HCT116 (cell line): ENCODE data around the gene GGACT. TPM values are rescaled to one million over a fixed set of nuclear protein-coding genes. Genes with fewer than 3 reads are reported as not detected.

Experiments used
- ATAC-seq: fragments of 200-7000 bp; cut with Tn5 transposase; 2 replicates; pipeline ENCODE4 v1.9.1; 2020; ENCODE audit warnings: mild to moderate bottlenecking, moderate library complexity
- BruUV-seq: library from RNA; stranded (reverse); fragments of 400-500 nt; replicated peaks from 2 replicates; lab custom pipeline; 2021; lab: Mats Ljungman, UMichigan
- CTCF ChIA-PET: fragments of 300-600 bp; sonication (Branson Sonifier 250); formaldehyde crosslinking; loops from one replicate; lab custom pipeline; 2021; ENCODE audit warnings: antibody characterized with exemption; lab: Charles Lee
- POLR2A ChIA-PET: fragments of 300-600, 350-600 bp; sonication (Branson Sonifier 250); formaldehyde crosslinking; loops from one replicate; lab custom pipeline; 2021; ENCODE audit warnings: antibody characterized with exemption; lab: Charles Lee
- RAD21 ChIA-PET, 2 experiments: fragments of 300-600 bp; sonication (Branson Sonifier 250); formaldehyde crosslinking; loops; one replicate each; lab custom pipeline; 2023; ENCODE audit warnings: low total read pairs in 2 of 2; ENCODE audit not compliant: uncharacterized antibody in 2 of 2, unreplicated experiment in 2 of 2, low non-redundant PET in 1 of 2; lab: Charles Lee
- DNase-seq: peaks from one replicate; pipeline ENCODE4 v3.0.0-alpha.2; 2010; ENCODE audit warnings: low read depth, low spot score
- H2AFZ ChIP-seq: fragments of 200-600 bp; shearing (Covaris generic), sonication (generic); 2 replicates; pipeline ENCODE4 v1.6.1; 2017; ENCODE audit warnings: low read depth, mixed run types, mixed read lengths, antibody characterized with exemption, low read length; ENCODE audit not compliant: poor library complexity, severe bottlenecking
- H3K27ac ChIP-seq: 2 replicates; pipeline ENCODE4 v1.5.1; 2012; ENCODE audit warnings: low read depth, low read length
- H3K27me3 ChIP-seq: fragments of 200-600 bp; sonication (generic); 2 replicates; pipeline ENCODE4 v1.6.1; 2016; ENCODE audit warnings: mixed run types, low read length, mixed read lengths; ENCODE audit not compliant: insufficient read depth
- H3K36me3 ChIP-seq, 2 experiments: fragments of 200-500 bp in 1 of 2; fragments of 200-600 bp in 1 of 2; sonication (Bioruptor generic) in 1 of 2; sonication (generic) in 1 of 2; 2 replicates each; pipeline versions ENCODE4 v1.5.1 to v1.6.1; 2014 to 2016; ENCODE audit warnings: low read length in 2 of 2, inconsistent platforms in 1 of 2, mixed read lengths in 1 of 2, mixed run types in 1 of 2; ENCODE audit not compliant: insufficient read depth in 2 of 2, control insufficient read depth in 1 of 2
- H3K4me1 ChIP-seq, 2 experiments: fragments of 200-600 bp in 1 of 2; sonication (generic) in 1 of 2; 2 replicates each; pipeline versions ENCODE4 v1.5.1 to v1.6.1; 2012 to 2017; ENCODE audit warnings: low read length in 2 of 2, inconsistent platforms in 1 of 2, mild to moderate bottlenecking in 1 of 2, mixed read lengths in 1 of 2, mixed run types in 1 of 2, moderate library complexity in 1 of 2; ENCODE audit not compliant: insufficient read depth in 2 of 2, control insufficient read depth in 1 of 2
- H3K4me2 ChIP-seq: fragments of 200-600 bp; sonication (generic); 2 replicates; pipeline ENCODE4 v1.6.1; 2017; ENCODE audit warnings: mixed run types, low read length, mixed read lengths
- H3K4me3 ChIP-seq, 2 experiments: fragments of 200-600 bp in 1 of 2; sonication (generic) in 1 of 2; replicated peaks in 1 of 2; 2 replicates each; pipeline ENCODE4 v1.5.1; 2011 to 2016; ENCODE audit warnings: low read length in 2 of 2, control low read depth in 1 of 2, low read depth in 1 of 2, mild to moderate bottlenecking in 1 of 2, mixed read lengths in 1 of 2, mixed run types in 1 of 2
- H3K79me2 ChIP-seq: fragments of 200-600 bp; sonication (generic); 2 replicates; pipeline ENCODE4 v1.6.1; 2017; ENCODE audit warnings: mild to moderate bottlenecking, mixed run types, low read length, moderate library complexity, mixed read lengths; ENCODE audit not compliant: insufficient read depth
- H3K9ac ChIP-seq: fragments of 200-600 bp; sonication (generic); 2 replicates; pipeline ENCODE4 v1.6.1; 2016; ENCODE audit warnings: low read length, mixed read lengths
- H3K9me2 ChIP-seq: fragments of 200-600 bp; sonication (generic), shearing (Covaris generic); 2 replicates; pipeline ENCODE4 v1.6.1; 2017; ENCODE audit warnings: mixed run types, mild to moderate bottlenecking, moderate library complexity; ENCODE audit not compliant: insufficient read depth
- H3K9me3 ChIP-seq, 2 experiments: fragments of 200-500 bp in 1 of 2; fragments of 200-600 bp in 1 of 2; sonication (Bioruptor generic) in 1 of 2; sonication (generic) in 1 of 2; 2 replicates each; pipeline ENCODE4 v1.6.1; 2014 to 2017; ENCODE audit warnings: low read length in 2 of 2, mixed read lengths in 2 of 2, inconsistent platforms in 1 of 2, low read depth in 1 of 2, mild to moderate bottlenecking in 1 of 2, mixed run types in 1 of 2, moderate library complexity in 1 of 2; ENCODE audit not compliant: control insufficient read depth in 1 of 2, insufficient read depth in 1 of 2
- H4K20me1 ChIP-seq: fragments of 200-600 bp; sonication (generic), shearing (Covaris generic); 2 replicates; pipeline ENCODE4 v1.6.1; 2017; ENCODE audit warnings: mixed run types, mild to moderate bottlenecking, moderate library complexity; ENCODE audit not compliant: insufficient read depth
- EGR1 ChIP-seq: IDR thresholded peaks from 2 replicates; pipeline ENCODE4 v1.6.1; 2012; ENCODE audit warnings: low read depth
- EZH2phosphoT487 ChIP-seq: fragments of 200-600 bp; IDR thresholded peaks from 2 replicates; pipeline ENCODE4 v1.6.1; 2018; ENCODE audit warnings: antibody characterized with exemption, borderline replicate concordance
- JUND ChIP-seq: IDR thresholded peaks from 2 replicates; pipeline ENCODE4 v1.6.1; 2012
- RAD21 ChIP-seq: IDR thresholded peaks from 2 replicates; pipeline ENCODE4 v1.6.1; 2012; ENCODE audit warnings: low read depth, mild to moderate bottlenecking
- SP1 ChIP-seq: IDR thresholded peaks from 2 replicates; pipeline ENCODE4 v1.6.1; 2012; ENCODE audit warnings: low read depth
- TCF7L2 ChIP-seq: IDR thresholded peaks from 2 replicates; pipeline ENCODE4 v1.7.0; 2011; ENCODE audit warnings: borderline replicate concordance, inconsistent platforms; ENCODE audit not compliant: insufficient read depth, insufficient read length; ENCODE audit errors: extremely low read depth
- YY1 ChIP-seq: IDR thresholded peaks from 2 replicates; pipeline ENCODE4 v1.6.1; 2011; ENCODE audit warnings: low read length, low read depth, moderate library complexity, mild to moderate bottlenecking; ENCODE audit not compliant: insufficient replicate concordance; ENCODE audit errors: extremely low read depth
- ZNF274 ChIP-seq: fragments of 200-500 bp; sonication (Bioruptor generic); IDR thresholded peaks from 2 replicates; pipeline ENCODE4 v1.6.1; 2014; ENCODE audit warnings: mild to moderate bottlenecking, low read depth, low read length, inconsistent platforms
- intact Hi-C: fragments of 100-400 bp; cut with micrococcal nuclease; formaldehyde crosslinking; loops from 2 replicates; pipeline ENCODE4 v1.10.0; 2022
- total RNA-seq: library from RNA; stranded (reverse); gene quantifications from one replicate; pipeline ENCODE4 v1.2.1, GENCODE V29; 2021; ENCODE audit not compliant: unreplicated experiment
- TF ChIP-seq, protein P1 (sequence below): IDR thresholded peaks from 2 replicates; pipeline ENCODE4 v1.6.1; 2012
- TF ChIP-seq, protein P2 (sequence below): IDR thresholded peaks from 2 replicates; pipeline ENCODE4 v1.6.1; 2011; ENCODE audit warnings: mild to moderate bottlenecking, low read length, moderate library complexity; ENCODE audit not compliant: insufficient replicate concordance; ENCODE audit errors: extremely low read depth
- TF ChIP-seq, protein P3 (sequence below), 3 experiments: fragments of 200-600 bp in 1 of 3; sonication (generic) in 1 of 3; IDR thresholded peaks in 2 of 3; conservative IDR thresholded peaks in 1 of 3; 2 replicates each; pipeline ENCODE4 v1.5.1; 2012 to 2017; ENCODE audit warnings: low read depth in 2 of 3, low read length in 2 of 3, antibody characterized with exemption in 1 of 3, borderline replicate concordance in 1 of 3, control low read depth in 1 of 3, mild to moderate bottlenecking in 1 of 3, mixed read lengths in 1 of 3, mixed run types in 1 of 3, moderate library complexity in 1 of 3; ENCODE audit not compliant: insufficient read depth in 1 of 3

GGACT gene
- total RNA-seq, 1 experiment from 2014 or later, result 5.0 TPM

DNA sequence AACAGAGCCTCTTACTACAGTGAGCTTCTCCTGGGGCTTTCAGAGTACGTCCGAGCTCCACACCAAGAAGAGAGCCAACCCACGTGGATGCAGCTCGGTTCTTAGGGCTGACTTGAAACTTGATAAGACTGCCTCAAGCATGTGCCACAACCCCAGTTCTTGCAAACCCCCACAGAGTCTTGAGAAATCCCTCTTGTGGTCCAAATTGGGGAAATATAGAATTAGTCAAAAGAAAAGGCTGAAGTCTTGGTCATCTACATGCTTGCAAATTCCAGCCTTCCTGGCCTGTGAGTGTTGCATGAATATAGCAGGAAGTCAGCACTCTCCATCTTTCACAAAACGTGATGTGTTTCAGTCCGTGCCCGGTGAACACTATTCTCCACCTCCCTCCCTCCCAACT, 95.2 kb downstream of the GGACT start:
- POLR2A ChIA-PET, result no interaction called here
- BruUV-seq, result no TSS peak

More for the DNA sequence above, 95.2 kb downstream of the GGACT start:
- no peak overlapping the region for H3K27ac ChIP-seq
- H3K27me3 ChIP-seq, result no peaks in the 10 kb centered on the region
- no peaks in the 10 kb centered on the region for H3K9me3 ChIP-seq
- no peak overlapping the region for H3K4me2 ChIP-seq
- ATAC-seq (no peak), DNase-seq (no peak)
- H3K4me3 ChIP-seq, result no peak overlapping the region
- H3K79me2 ChIP-seq, result no peaks in the 10 kb centered on the region
- no peaks in the 10 kb centered on the region for H4K20me1 ChIP-seq
- H3K4me1 ChIP-seq, result peaks cover 26 to 29% of the 10 kb centered on the region in 2 experiments
- intact Hi-C loops, result no loop called here
- H3K36me3 ChIP-seq, result no peaks in the 10 kb centered on the region
- H3K9me2 ChIP-seq, result no peaks in the 10 kb centered on the region
- H3K9ac ChIP-seq, result no peak overlapping the region
- CTCF ChIA-PET, result no interaction called here
- TF ChIP-seq SP1, result no peak
- no peak for TF ChIP-seq ZNF274
- TF ChIP-seq EZH2phosphoT487, result no peak
- TF ChIP-seq, protein P1, sequence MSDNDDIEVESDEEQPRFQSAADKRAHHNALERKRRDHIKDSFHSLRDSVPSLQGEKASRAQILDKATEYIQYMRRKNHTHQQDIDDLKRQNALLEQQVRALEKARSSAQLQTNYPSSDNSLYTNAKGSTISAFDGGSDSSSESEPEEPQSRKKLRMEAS, result no peak
- no peak for TF ChIP-seq EGR1
- TF ChIP-seq, protein P2, sequence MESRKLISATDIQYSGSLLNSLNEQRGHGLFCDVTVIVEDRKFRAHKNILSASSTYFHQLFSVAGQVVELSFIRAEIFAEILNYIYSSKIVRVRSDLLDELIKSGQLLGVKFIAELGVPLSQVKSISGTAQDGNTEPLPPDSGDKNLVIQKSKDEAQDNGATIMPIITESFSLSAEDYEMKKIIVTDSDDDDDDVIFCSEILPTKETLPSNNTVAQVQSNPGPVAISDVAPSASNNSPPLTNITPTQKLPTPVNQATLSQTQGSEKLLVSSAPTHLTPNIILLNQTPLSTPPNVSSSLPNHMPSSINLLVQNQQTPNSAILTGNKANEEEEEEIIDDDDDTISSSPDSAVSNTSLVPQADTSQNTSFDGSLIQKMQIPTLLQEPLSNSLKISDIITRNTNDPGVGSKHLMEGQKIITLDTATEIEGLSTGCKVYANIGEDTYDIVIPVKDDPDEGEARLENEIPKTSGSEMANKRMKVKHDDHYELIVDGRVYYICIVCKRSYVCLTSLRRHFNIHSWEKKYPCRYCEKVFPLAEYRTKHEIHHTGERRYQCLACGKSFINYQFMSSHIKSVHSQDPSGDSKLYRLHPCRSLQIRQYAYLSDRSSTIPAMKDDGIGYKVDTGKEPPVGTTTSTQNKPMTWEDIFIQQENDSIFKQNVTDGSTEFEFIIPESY, result no peak
- TF ChIP-seq YY1, result no peak
- no peak for TF ChIP-seq TCF7L2
- no peak for TF ChIP-seq JUND
- TF ChIP-seq, protein P3, sequence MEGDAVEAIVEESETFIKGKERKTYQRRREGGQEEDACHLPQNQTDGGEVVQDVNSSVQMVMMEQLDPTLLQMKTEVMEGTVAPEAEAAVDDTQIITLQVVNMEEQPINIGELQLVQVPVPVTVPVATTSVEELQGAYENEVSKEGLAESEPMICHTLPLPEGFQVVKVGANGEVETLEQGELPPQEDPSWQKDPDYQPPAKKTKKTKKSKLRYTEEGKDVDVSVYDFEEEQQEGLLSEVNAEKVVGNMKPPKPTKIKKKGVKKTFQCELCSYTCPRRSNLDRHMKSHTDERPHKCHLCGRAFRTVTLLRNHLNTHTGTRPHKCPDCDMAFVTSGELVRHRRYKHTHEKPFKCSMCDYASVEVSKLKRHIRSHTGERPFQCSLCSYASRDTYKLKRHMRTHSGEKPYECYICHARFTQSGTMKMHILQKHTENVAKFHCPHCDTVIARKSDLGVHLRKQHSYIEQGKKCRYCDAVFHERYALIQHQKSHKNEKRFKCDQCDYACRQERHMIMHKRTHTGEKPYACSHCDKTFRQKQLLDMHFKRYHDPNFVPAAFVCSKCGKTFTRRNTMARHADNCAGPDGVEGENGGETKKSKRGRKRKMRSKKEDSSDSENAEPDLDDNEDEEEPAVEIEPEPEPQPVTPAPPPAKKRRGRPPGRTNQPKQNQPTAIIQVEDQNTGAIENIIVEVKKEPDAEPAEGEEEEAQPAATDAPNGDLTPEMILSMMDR (IDR thresholded peaks at IDR 0.05 in 2 of 3, conservative IDR thresholded peaks at IDR 0.05 in 1 of 3; ENCODE audit: borderline replicate concordance in 1 of 3, insufficient read depth in 1 of 3, low read depth in 2 of 3, low read length in 2 of 3), result no peak
- TF ChIP-seq RAD21, result no peak
- RAD21 ChIA-PET, result no interaction called here
- H2AFZ ChIP-seq, result no peak overlapping the region
